T-cell (primary cell): Measurements from ENCODE around the gene TMX1. TPM values are rescaled to one million over a fixed set of nuclear protein-coding genes. Genes with fewer than 3 reads are reported as not detected.

Source experiments
- ATAC-seq, 4 experiments: fragments of 200-7000 bp in 3 of 4; fragments of 150-1000 bp in 1 of 4; cut with Tn5 transposase; replicated peaks in 1 of 4; 1 replicate in 3 of 4; 2 replicates in 1 of 4; pipeline ENCODE4 v1.10.0; 2021; ENCODE audit warnings: moderate library complexity in 3 of 4, mild to moderate bottlenecking in 2 of 4, moderate number of reproducible peaks in 1 of 4
- CTCF ChIA-PET, 2 donors: fragments of 300-600 bp; sonication (Branson Sonifier 250); formaldehyde crosslinking; loops; one replicate each; lab custom pipeline; 2022; ENCODE audit warnings: antibody characterized with exemption in 2 of 2; lab: Charles Lee
- POLR2A ChIA-PET, 2 donors: fragments of 300-600 bp; sonication (Branson Sonifier 250); formaldehyde crosslinking; loops; one replicate each; lab custom pipeline; 2022; ENCODE audit warnings: antibody characterized with exemption in 2 of 2; lab: Charles Lee
- DNase-seq, 35 experiments: peaks; one replicate each; pipeline versions ENCODE4 v3.0.0 to v3.0.0-alpha.2; 2013 to 2023
- H3K27ac ChIP-seq: one replicate; pipeline ENCODE4 v1.5.1; 2013; ENCODE audit warnings: low read length
- H3K27me3 ChIP-seq, 2 experiments: replicated peaks in 1 of 2; 1 replicate in 1 of 2; 2 replicates in 1 of 2; pipeline versions ENCODE4 v1.6.1 to v1.7.0; 2013; ENCODE audit warnings: low read length in 1 of 2, mixed read lengths in 1 of 2; ENCODE audit not compliant: control insufficient read depth in 2 of 2, insufficient read depth in 2 of 2; ENCODE audit errors: extremely low read depth in 1 of 2
- H3K36me3 ChIP-seq, 2 donors: 1 replicate in 1 of 2; 2 replicates in 1 of 2; pipeline versions ENCODE4 v1.6.1 to v1.7.0; 2013; ENCODE audit warnings: low read length in 1 of 2; ENCODE audit not compliant: control insufficient read depth in 2 of 2, insufficient read depth in 1 of 2; ENCODE audit errors: extremely low read depth in 1 of 2
- H3K4me1 ChIP-seq, 2 experiments: 1 replicate in 1 of 2; 2 replicates in 1 of 2; pipeline versions ENCODE4 v1.6.1 to v1.7.0; 2013; ENCODE audit warnings: low read length in 2 of 2, mixed read lengths in 1 of 2; ENCODE audit not compliant: insufficient read depth in 2 of 2, control insufficient read depth in 1 of 2; ENCODE audit errors: extremely low read depth in 1 of 2
- H3K4me3 ChIP-seq, 2 donors: 1 replicate in 1 of 2; 2 replicates in 1 of 2; pipeline versions ENCODE4 v1.5.1 to v1.7.0; 2013; ENCODE audit warnings: mild to moderate bottlenecking in 2 of 2, low read length in 1 of 2, moderate library complexity in 1 of 2; ENCODE audit not compliant: control insufficient read depth in 1 of 2; ENCODE audit errors: extremely low read depth in 1 of 2
- H3K9me3 ChIP-seq: 2 replicates; pipeline ENCODE4 v1.7.0; 2013
- H3K27ac Mint-ChIP-seq, 2 donors: one replicate each; pipeline ENCODE4 v1.8.0; 2020 to 2021; ENCODE audit warnings: mild to moderate bottlenecking in 2 of 2, mixed read lengths in 2 of 2
- H3K27me3 Mint-ChIP-seq, 2 donors: one replicate each; pipeline ENCODE4 v1.8.0; 2021 to 2022; ENCODE audit warnings: mixed read lengths in 2 of 2
- H3K36me3 Mint-ChIP-seq: one replicate; pipeline ENCODE4 v1.8.0; 2021; ENCODE audit warnings: mixed read lengths
- H3K4me1 Mint-ChIP-seq, 3 donors: one replicate each; pipeline ENCODE4 v1.8.0; 2020 to 2022; ENCODE audit warnings: mixed read lengths in 3 of 3, mild to moderate bottlenecking in 1 of 3
- H3K4me3 Mint-ChIP-seq, 3 donors: one replicate each; pipeline ENCODE4 v1.8.0; 2020 to 2022; ENCODE audit warnings: mild to moderate bottlenecking in 3 of 3, mixed read lengths in 3 of 3, moderate library complexity in 3 of 3
- H3K9me3 Mint-ChIP-seq, 3 donors: one replicate each; pipeline ENCODE4 v1.8.0; 2020 to 2022; ENCODE audit warnings: mixed read lengths in 3 of 3
- WGBS: methylation state at CpG from one replicate; pipeline ENCODE4 v1.1.5; 2013; ENCODE audit warnings: missing lambda C conversion rate; ENCODE audit not compliant: insufficient coverage; 5-methylcytosine and 5-hydroxymethylcytosine counted together
- total RNA-seq, 35 experiments: library from RNA in 6 of 35; stranded (reverse) in 6 of 35; fragments of 120-200 nt in 1 of 35; gene quantifications; one replicate each; pipeline versions ENCODE4 v1.2.1 to v1.2.4 and lab custom pipeline; 2013 to 2026

The TMX1 gene
- total RNA-seq, 5 donors from 2014 or later (not counting 1 experiment from before 2014, with no cell fraction given), result 15.5 to 24.2 (median 22.1) TPM

DNA sequence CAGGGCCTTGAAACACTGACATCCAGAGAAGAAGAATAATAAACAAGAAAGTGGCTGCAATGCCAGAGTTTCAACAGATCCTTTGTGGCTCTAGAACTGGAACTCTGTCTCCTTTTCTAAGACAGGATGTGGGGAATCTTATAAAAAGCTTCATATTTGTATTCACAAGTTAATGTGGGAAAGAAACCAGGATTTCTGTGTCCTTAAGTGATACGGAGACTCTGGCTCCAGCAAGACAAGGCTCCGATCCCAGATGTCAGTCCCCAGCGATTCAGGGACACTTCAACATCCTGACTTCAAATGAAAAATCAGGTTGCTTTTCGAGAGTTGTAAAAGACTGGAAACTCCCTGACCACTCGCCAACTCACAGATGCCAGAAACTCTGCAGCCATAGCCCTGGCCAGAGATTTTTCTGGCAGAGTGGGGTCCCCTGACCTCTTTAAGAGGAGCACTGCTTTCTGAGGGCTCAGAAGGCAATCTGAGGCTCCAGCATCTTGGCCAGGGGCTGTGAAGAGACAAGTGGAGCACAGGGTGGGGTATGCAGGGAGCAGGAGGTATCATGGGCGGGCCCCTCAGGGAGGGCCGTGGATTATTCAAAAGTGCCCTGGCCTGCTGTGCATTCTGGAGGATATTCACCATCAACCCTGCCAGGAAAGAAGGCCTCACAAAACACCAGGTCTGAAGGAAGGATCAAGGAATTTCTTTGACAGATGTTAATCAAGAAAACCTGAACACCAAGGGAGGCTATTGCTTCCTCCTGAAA is 53.3 kb downstream of the TMX1 start:
- 96% methylated on average over 6 of the region's 7 CpGs for WGBS
- no peak overlapping the region for H3K27ac ChIP-seq
- no peaks in the 10 kb centered on the region for H3K9me3 ChIP-seq
- no peaks in the 10 kb centered on the region for H3K27me3 Mint-ChIP-seq
- H3K36me3 Mint-ChIP-seq, result no peaks in the 10 kb centered on the region
- H3K4me1 Mint-ChIP-seq, result peaks cover 0 to under 1% (median 0%) of the 10 kb centered on the region in 3 donors
- H3K27me3 ChIP-seq, result no peaks in the 10 kb centered on the region
- no peaks in the 10 kb centered on the region for H3K9me3 Mint-ChIP-seq
- DNase-seq (no peak), ATAC-seq (no peak)
- H3K4me1 ChIP-seq, result no peaks in the 10 kb centered on the region
- no peak overlapping the region for H3K4me3 Mint-ChIP-seq
- CTCF ChIA-PET, result no interaction called here
- no peak overlapping the region for H3K27ac Mint-ChIP-seq
- POLR2A ChIA-PET, result no interaction called here
- H3K36me3 ChIP-seq, result no peaks in the 10 kb centered on the region
- no peak overlapping the region for H3K4me3 ChIP-seq

DNA sequence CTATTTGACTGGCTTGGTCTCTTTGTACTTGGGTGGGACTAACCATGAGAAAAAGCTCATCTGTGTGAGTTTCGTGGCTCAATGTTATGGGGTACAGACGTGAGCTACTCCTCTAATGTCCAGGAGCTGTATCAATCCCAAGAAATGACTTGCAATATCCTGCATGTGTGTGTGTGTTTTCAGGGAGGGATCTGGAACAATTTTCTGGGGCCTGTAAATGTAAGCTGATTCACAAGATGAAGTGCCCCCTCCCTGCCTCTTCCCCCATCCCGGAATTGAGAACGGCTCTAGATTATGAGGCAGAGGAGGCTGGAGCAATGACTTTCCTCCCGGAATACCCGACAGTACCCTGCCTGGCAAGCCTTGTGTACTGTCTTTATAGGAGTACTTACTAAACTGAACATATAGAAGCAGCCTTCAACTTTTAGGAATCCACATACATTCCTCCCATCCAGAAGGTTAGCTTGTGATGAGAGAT is 53.9 kb downstream of the TMX1 start:
- Mint-ChIP-seq H3K4me3 (no peak overlapping the region), H3K4me1 (peaks cover 0 to 5% (median 4%) of the 10 kb centered on the region in 3 donors), H3K27ac (no peak overlapping the region), H3K36me3 (no peaks in the 10 kb centered on the region), H3K27me3 (no peaks in the 10 kb centered on the region), H3K9me3 (no peaks in the 10 kb centered on the region)
- Histone ChIP-seq H3K27me3 (no peaks in the 10 kb centered on the region), H3K27ac (no peak overlapping the region), H3K9me3 (no peaks in the 10 kb centered on the region), H3K4me3 (no peak overlapping the region), H3K4me1 (no peaks in the 10 kb centered on the region), H3K36me3 (no peaks in the 10 kb centered on the region)
- no peak for ATAC-seq
- CTCF ChIA-PET, result no interaction called here
- POLR2A ChIA-PET, result no interaction called here
- DNase-seq, result no peak
- WGBS, result no CpG with 5 or more reads among the region's 6 CpGs

DNA sequence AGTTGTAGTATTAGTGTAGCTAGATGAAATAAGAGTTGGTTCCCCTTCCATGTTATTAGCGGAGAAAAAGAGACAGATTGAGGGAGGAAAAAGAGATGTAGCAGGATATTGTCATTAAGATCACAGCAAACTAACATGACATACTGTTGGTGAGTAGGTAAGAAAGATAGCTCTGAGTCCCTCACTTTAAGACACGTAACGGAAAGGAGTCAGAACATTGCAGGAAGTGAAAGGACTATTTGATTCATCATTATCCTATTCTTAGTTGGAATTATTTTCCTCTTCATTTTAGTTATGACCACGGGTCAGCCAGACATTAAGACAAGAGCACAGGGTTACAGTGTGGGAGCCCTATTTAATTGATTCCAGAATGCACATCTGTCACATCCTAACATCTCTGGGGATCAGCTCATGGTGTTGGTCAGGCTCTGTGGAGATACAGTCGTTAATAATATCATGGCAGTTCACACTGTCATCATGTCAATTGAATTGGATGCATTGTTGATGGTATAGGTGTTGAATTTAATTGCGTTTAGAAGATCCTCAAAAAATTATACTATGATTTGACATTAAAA is 55.0 kb downstream of the TMX1 start:
- ATAC-seq, result no peak
- ChIA-PET POLR2A (no interaction called here), CTCF (interaction anchor here in 1 of 2 donors (1.0 kb wide), 1 partner anchor 11 kb away, joined by 3 read pairs; no protein-coding TSS in a partner anchor)
- H3K9me3 Mint-ChIP-seq, result no peaks in the 10 kb centered on the region
- H3K27me3 Mint-ChIP-seq, result no peaks in the 10 kb centered on the region
- Histone ChIP-seq H3K9me3 (no peaks in the 10 kb centered on the region), H3K36me3 (no peaks in the 10 kb centered on the region), H3K4me3 (no peak overlapping the region), H3K4me1 (no peaks in the 10 kb centered on the region), H3K27ac (no peak overlapping the region), H3K27me3 (no peaks in the 10 kb centered on the region)
- peaks cover 0 to 9% (median 5%) of the 10 kb centered on the region in 3 donors for H3K4me1 Mint-ChIP-seq
- 100% methylated on average over 1 of the region's 6 CpGs for WGBS
- H3K36me3 Mint-ChIP-seq, result no peaks in the 10 kb centered on the region
- H3K27ac Mint-ChIP-seq, result no peak overlapping the region
- no peak for DNase-seq
- H3K4me3 Mint-ChIP-seq, result no peak overlapping the region

DNA sequence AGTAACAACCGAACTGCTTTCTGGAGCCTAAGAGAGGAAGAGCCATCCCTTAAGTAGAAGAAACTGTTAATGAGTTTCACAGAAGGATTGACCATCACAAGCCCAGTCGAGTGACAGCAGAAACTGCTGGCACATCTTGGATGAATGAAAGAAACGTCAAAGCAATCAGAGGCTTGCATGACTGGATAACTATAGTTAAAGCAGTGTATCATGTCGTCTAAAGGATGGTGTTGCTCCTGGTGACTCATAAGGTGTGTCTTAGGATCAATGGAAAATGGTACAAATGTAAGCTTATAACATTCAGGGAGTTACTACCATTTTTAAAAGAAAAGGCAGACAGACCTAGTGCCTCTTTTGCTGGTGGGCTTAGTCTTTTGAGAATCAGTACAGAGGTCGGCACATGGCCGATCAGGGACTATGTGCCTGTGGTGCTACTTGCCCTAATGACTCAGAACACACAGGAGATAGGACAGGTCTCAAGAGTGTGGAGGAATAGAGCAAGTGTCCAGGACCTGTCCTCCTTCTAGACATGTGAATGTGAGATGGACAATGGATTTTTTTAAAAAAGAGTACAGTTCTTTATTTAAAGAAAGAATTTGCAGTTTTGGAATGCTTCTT is 55.7 kb downstream of the TMX1 start:
- Histone ChIP-seq H3K36me3 (no peaks in the 10 kb centered on the region), H3K27me3 (no peaks in the 10 kb centered on the region), H3K4me1 (no peaks in the 10 kb centered on the region), H3K27ac (no peak overlapping the region), H3K9me3 (no peaks in the 10 kb centered on the region), H3K4me3 (no peak overlapping the region)
- ChIA-PET POLR2A (no interaction called here), CTCF (interaction anchor here in 1 of 2 donors (1.0 kb wide), 1 partner anchor 12 kb away, joined by 3 read pairs; no protein-coding TSS in a partner anchor)
- no peak overlapping the region for H3K27ac Mint-ChIP-seq
- 85% methylated on average over 4 of the region's 6 CpGs for WGBS
- no peak overlapping the region for H3K4me3 Mint-ChIP-seq
- ATAC-seq (no peak), DNase-seq (no peak)
- peaks cover 0 to 9% (median 5%) of the 10 kb centered on the region in 3 donors for H3K4me1 Mint-ChIP-seq
- no peaks in the 10 kb centered on the region for H3K36me3 Mint-ChIP-seq
- H3K9me3 Mint-ChIP-seq, result no peaks in the 10 kb centered on the region
- H3K27me3 Mint-ChIP-seq, result no peaks in the 10 kb centered on the region

DNA sequence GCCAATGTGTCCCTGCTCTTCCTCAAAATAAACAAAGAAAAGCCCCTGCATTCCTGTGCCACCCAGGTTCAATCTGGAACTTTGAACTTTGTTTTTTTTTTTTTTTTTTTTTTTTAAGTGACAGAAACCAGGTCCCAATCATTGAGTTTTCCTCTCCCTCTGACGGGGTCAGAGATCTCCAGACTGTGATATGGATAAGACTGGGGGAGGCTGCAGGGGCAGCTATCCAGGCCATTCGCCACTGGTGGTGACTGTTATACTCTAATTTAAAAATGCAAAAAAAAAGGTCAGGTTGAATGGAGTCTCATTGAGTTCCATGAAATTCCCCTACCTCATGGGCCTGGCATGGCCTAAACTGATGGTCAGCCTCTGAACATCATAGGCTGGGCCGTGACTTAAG is 57.0 kb downstream of the TMX1 start:
- Histone ChIP-seq H3K27me3 (no peaks in the 10 kb centered on the region), H3K36me3 (no peaks in the 10 kb centered on the region), H3K4me1 (no peaks in the 10 kb centered on the region), H3K9me3 (no peaks in the 10 kb centered on the region), H3K27ac (no peak overlapping the region), H3K4me3 (no peak overlapping the region)
- 100% methylated on average over 1 of the region's 3 CpGs for WGBS
- Mint-ChIP-seq H3K4me3 (no peak overlapping the region), H3K4me1 (peaks cover 0 to 9% (median 5%) of the 10 kb centered on the region in 3 donors), H3K36me3 (no peaks in the 10 kb centered on the region), H3K9me3 (no peaks in the 10 kb centered on the region), H3K27ac (no peak overlapping the region), H3K27me3 (no peaks in the 10 kb centered on the region)
- ChIA-PET POLR2A (no interaction called here), CTCF (interaction anchor here in 1 of 2 donors (0.6 kb wide), 1 partner anchor 15 kb away, joined by 3 read pairs; no protein-coding TSS in a partner anchor)
- ATAC-seq, result no peak
- no peak for DNase-seq

DNA sequence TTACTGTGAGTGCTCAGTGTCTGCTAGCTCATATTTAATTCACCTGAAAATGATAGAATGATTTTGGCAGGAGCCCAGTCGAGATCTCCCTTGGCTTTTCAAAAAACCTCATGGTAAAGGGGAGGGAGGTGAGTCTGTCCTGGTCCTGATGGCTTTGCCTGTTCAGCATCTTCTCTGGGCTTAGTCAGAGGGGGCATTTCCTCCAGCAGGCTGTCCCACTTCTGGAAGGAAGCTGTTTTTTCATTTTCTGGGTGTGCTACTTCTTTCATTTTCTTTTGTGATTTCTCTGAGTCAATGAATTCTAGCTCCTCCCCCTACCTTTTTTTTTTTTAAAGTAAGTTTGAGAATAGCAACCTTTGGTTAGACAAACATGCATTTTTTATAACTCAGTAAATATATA is 58.8 kb downstream of the TMX1 start:
- no peaks in the 10 kb centered on the region for H3K4me1 ChIP-seq
- no peaks in the 10 kb centered on the region for H3K27me3 ChIP-seq
- ChIA-PET POLR2A (no interaction called here), CTCF (interaction anchor here (0.5 to 0.9 kb wide), 2 partner anchors 16 to 18 kb away, joined by 3 read pairs; no protein-coding TSS in a partner anchor)
- 33% methylated on average over 1 of the region's 1 CpG for WGBS
- DNase-seq (no peak), ATAC-seq (no peak)
- no peaks in the 10 kb centered on the region for H3K9me3 ChIP-seq
- no peak overlapping the region for H3K4me3 ChIP-seq
- Mint-ChIP-seq H3K4me3 (no peak overlapping the region), H3K27me3 (peaks cover 0 to 3% of the 10 kb centered on the region in 2 donors), H3K4me1 (peaks cover 0 to 9% (median 5%) of the 10 kb centered on the region in 3 donors), H3K9me3 (no peaks in the 10 kb centered on the region), H3K36me3 (no peaks in the 10 kb centered on the region), H3K27ac (no peak overlapping the region)
- H3K36me3 ChIP-seq, result no peaks in the 10 kb centered on the region
- no peak overlapping the region for H3K27ac ChIP-seq
